ENCODE results near the gene RSPRY1.

- TF ChIP-seq CTCF (IDR thresholded peaks at IDR 0.05) (no peak), POLR2A (IDR thresholded peaks at IDR 0.05) (no peak)
Observed at GRCh38 chr16:57165938-57166337, 20.2 kb upstream of the RSPRY1 start.

Measured in uterus (tissue), 2 donors.